Measurements from ENCODE around the gene PRSS53.
"Not testable (repeated sequence)": the region's sequence is repeated elsewhere in the genome, so short reads cannot be mapped to it uniquely, and the experiment has no call there.

PRSS53 gene

DNA sequence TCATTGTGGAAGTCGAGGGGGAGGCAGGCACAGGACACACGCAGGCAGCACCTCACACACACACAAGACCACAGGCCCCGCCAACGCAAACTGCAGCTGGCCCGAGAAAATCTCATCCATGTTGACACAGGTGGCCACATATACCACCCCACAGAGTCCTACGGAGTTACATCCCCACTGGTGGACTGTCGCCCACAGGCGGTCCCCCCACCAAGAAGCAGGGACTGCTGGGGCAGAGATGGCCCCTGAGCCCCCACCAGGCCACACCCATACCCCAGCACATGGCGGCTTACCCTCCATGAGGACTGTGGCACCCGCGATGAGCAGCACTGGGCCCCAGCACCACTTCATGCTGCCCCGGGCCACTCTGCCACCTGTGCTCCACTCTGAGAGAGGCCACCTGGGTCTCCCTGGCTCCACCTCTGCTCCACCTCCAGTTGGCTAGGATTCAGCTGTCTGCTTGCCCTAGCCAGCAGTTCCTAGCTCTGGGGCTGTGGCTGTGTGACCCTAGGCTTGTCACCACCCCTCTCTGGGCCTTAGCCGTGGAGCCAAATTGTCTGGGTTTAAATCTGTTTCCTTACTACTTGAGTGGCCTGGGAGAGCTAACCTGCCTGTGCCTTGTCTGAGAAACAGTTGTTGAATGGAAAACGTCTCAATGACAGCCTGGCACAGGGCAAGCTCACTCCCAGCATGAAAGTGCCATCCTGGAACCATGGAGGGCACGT lies at the start of gene PRSS53:
TSS of gene PRSS53 (minus strand) at position 485 of the 725 bp plus-strand sequence. CDS start at position 351, 134 bp downstream.
- no peaks in the 10 kb centered on the region for H3K27me3 Mint-ChIP-seq
- DNase-seq: no peak
- no peak within 1 kb of the TSS for H3K27ac Mint-ChIP-seq
- no peak within 1 kb of the TSS for H3K4me3 Mint-ChIP-seq
- H3K4me1 Mint-ChIP-seq (ENCODE audit: low read depth): peaks cover 18% of the 10 kb centered on the region
- H3K36me3 Mint-ChIP-seq (ENCODE audit: low read depth): peaks cover 70% of the 10 kb centered on the region
- no peaks in the 10 kb centered on the region for H3K9me3 Mint-ChIP-seq

DNA sequence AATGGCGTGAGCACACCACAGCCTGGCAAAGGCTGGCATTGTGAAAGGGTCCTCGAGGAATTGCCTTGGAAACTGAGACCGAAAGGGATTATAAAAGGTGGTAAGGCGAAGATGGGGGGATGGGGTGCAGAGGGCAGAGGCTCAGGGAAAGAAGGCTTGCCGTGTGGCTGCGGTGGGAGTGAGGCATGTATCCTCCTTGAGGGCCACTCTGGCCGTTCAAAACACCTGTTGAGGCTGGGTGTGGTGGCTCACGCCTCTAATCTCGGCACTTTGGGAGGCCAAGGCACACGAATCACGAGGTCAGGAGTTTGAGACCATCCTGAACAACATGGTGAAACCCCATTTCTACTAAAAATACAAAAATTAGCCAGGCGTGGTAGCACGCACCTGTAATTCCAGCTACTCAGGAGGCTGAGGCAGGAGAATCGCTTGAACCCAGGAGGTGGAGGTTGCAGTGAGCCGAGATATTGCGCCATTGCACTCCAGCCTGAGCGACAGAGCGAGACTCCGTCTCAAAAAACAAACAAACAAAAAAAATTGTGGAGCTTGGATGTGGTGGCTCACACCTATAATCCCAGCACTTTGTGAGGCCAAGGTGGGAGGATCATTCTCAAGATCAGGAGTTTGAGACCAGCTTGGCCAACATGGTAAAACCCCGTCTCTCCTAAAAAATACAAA lies 48.2 kb upstream of the PRSS53 start:
- peaks cover 16% of the 10 kb centered on the region for H3K36me3 Mint-ChIP-seq (ENCODE audit: low read depth)
- not testable (repeated sequence) for H3K27me3 Mint-ChIP-seq

DNA sequence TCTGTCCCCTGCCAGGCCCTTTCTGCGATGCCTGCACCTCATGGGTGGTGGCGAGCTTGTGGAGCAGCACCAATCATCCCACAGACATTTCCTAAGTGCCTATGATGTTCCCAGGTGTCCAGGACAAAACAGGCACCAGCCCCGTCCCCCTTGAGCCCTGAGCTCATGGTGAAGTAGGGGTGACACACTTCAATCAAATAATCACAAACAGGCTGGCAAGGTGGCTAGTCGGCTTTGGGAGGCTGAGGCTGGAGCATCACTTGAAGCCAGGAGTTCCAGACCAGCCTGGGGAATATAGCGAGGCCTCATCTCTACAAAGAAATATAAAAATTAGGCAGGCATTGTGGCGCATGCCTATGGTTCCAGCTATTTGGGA lies 47.5 kb upstream of the PRSS53 start:
- Mint-ChIP-seq H3K9me3 (no peaks in the 10 kb centered on the region), H3K4me3 (no peak overlapping the region), H3K27ac (no peak overlapping the region), H3K36me3 (ENCODE audit: low read depth) (peaks cover 23% of the 10 kb centered on the region), H3K4me1 (ENCODE audit: low read depth) (peaks cover under 1% of the 10 kb centered on the region), H3K27me3 (no peaks in the 10 kb centered on the region)
- DNase-seq: no peak

More for the DNA sequence above, 48.2 kb upstream of the PRSS53 start:
- H3K27ac Mint-ChIP-seq; H3K4me1 Mint-ChIP-seq (ENCODE audit: low read depth); H3K9me3 Mint-ChIP-seq; DNase-seq; H3K4me3 Mint-ChIP-seq: not testable (repeated sequence)

DNA sequence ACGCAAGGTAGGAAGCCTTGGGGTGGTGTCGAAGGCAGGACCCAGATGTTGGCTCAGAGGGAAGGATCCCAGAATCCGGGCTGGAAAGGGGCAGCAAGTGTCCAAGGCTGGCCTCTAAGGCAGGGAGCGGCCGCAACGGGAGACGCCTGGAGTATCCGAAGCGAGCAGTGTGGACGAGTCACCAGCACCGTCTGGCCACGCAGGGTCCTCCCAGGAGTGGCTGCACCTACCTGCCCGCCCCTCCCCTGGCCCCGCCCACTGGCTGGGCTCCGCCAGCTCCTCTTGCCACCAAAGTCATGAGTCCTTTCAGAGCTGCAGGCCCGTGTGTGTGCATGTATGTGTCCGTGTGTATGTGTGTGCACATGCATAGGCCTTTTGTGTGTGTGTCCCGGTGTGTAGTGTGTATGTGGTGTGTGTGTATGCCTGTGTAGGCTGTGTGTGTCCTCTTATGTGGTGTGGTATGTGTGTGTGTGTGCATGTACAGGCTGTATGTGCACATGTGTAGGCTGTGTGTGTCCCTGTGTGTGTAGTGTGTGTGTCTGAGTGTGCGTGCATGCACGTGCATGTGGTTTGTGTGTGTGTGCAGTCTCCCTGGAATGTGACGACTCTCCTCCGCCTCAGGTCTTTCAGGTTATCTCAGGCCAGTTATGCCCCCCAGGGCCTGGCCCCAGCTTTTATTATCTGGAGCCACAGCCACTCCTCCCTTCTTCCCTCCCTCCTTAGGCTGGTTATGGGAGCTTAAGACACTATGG lies 47.0 kb upstream of the PRSS53 start, which contains the start of gene PRSS8:
TSS of gene PRSS8 (minus strand) at position 193 of the 752 bp plus-strand sequence. CDS start 229 bp downstream, outside the sequence.
- H3K36me3 Mint-ChIP-seq (ENCODE audit: low read depth): peaks cover 28% of the 10 kb centered on the region
- no peak for DNase-seq
- no peaks in the 10 kb centered on the region for H3K9me3 Mint-ChIP-seq
- H3K4me1 Mint-ChIP-seq (ENCODE audit: low read depth): no peaks in the 10 kb centered on the region
- H3K4me3 Mint-ChIP-seq: no peak within 1 kb of the TSS
- H3K27me3 Mint-ChIP-seq: no peaks in the 10 kb centered on the region
- H3K27ac Mint-ChIP-seq: no peak within 1 kb of the TSS

DNA sequence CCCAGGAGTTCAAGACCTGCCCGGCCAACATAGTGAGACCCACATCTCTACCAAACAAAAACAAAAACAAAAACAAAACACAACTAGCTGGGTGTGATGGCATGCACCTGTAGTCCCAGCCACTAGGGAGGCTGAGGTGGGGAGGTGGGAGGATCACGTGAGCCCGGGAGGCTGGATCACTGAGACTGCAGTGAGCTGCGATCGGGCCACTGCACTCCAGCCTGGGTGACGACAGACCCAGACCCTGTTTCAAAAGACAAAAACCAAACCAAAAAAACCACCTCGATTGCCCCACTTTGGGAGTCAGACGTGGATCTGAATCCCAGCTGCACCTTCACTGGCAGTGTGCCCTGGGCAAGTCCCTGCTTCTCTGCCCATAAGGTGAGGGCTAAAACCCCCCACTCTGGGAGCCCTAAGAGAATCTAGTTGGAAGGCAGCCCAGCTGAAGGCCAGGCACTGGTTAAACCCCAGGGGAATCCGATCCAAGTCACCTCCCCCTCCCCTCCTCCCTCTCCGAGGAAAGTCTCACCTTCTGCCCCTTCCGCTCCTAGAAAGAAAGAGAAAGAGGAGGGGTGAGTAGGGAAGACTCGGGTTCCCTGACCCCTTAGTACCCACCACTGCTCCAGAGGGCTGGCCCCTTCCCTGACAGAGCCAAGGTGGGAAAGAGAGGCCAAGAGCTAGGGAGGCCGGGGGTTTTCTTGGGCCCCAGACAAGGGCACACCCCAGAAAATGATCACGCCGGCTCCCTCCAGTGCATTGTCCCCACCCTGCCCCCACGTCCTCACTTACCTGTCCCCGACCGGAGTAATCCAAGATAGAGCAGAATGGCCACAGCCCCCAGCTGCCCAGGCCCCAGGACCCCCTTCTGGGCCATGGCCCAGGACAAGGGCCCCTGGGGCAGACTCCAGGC lies 46.1 kb upstream of the PRSS53 start:
- DNase-seq: no peak
- no peaks in the 10 kb centered on the region for H3K4me1 Mint-ChIP-seq (ENCODE audit: low read depth)
- no peaks in the 10 kb centered on the region for H3K27me3 Mint-ChIP-seq
- H3K27ac Mint-ChIP-seq: no peak overlapping the region
- no peak overlapping the region for H3K4me3 Mint-ChIP-seq
- H3K36me3 Mint-ChIP-seq (ENCODE audit: low read depth): peaks cover 35% of the 10 kb centered on the region
- H3K9me3 Mint-ChIP-seq: no peaks in the 10 kb centered on the region

DNA sequence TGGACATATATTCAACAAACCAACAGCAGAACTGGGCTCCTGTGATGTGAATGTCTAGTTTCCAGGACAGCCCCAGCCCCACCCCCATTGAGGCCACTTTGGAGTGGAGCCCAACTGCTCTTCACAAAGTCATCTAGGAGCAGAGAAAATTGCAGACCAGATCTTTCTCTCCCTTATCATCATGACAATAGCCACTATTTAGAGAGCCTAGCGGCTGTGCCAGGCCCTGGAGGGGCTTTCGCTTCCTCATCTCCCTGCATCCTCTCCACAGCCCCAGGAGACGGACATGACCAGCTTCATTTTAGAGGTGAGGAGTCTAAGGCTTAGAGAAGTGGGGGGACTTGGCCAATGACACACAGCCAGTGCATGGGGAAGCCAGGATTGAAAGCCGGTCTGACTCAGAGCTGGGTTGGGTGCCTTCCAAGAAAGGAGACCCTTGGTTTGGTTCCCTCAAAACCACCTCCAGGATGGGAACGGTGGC lies 45.4 kb upstream of the PRSS53 start:
- Mint-ChIP-seq H3K9me3 (no peaks in the 10 kb centered on the region), H3K27me3 (no peaks in the 10 kb centered on the region), H3K36me3 (ENCODE audit: low read depth) (peaks cover 43% of the 10 kb centered on the region), H3K4me1 (ENCODE audit: low read depth) (no peaks in the 10 kb centered on the region), H3K4me3 (no peak overlapping the region), H3K27ac (peak overlapping the region; percentile 4)
- no peak for DNase-seq

DNA sequence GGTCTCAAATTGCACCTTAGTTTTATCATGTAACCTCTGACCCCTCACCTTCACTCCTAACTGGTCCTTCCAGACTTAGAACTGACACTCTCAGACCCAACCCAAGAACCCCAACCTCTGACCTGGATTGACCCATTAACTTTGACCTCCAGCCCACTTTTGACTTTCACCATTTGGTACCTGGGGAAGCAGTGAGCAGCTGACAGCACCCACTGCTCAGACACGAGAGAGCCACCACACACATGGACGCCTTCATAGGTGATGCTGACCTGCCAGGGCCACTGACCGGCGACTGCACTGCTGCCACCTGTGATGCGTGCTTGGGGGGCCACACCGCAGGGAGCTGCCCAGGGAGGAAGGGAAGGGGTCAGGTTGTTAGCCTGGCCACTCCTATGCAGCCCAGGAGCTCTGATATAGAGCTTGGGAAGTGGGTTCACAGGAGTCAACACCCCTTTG lies 44.3 kb upstream of the PRSS53 start:
- Mint-ChIP-seq H3K36me3 (ENCODE audit: low read depth) (peaks cover 52% of the 10 kb centered on the region), H3K27me3 (no peaks in the 10 kb centered on the region), H3K9me3 (no peaks in the 10 kb centered on the region), H3K27ac (no peak overlapping the region), H3K4me3 (no peak overlapping the region), H3K4me1 (ENCODE audit: low read depth) (peaks cover 2% of the 10 kb centered on the region)
- no peak for DNase-seq

DNA sequence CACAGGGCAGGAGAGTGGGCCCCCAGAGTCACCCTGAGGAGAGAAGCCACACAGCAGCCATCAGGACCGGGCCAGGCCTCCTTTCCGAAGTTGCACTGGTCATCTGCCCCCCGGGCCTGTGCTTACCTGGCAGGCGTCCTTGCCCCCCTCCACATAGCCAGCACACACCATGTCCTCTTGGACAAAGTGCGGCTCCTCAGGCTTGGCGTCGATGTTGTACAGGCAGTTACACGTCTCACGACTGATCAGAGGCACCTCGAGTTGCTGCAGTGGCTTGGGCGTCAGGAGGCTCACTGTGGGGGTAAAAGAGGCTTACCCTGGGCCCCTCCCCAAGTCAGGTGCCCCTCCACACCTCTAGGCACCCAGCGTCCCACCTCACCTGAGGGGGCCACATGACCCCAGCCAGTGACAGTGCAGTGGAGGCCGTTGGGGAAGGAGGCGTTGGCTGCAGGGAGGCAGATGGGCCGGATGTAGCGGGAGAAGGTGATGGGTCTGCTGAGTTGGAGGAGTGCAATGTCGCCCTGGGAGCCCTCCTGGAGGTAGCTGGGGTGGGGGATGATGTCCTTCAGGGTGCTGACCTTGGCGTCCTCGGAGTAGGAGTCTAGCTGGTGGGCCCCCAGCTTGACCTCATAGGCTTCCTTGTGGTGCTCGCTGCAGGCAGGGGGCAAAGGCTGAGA lies 43.7 kb upstream of the PRSS53 start:
- Mint-ChIP-seq H3K9me3 (no peaks in the 10 kb centered on the region), H3K27me3 (no peaks in the 10 kb centered on the region), H3K4me1 (ENCODE audit: low read depth) (peaks cover 2% of the 10 kb centered on the region), H3K4me3 (no peak overlapping the region), H3K27ac (no peak overlapping the region), H3K36me3 (ENCODE audit: low read depth) (peaks cover 58% of the 10 kb centered on the region)
- DNase-seq: no peak

DNA sequence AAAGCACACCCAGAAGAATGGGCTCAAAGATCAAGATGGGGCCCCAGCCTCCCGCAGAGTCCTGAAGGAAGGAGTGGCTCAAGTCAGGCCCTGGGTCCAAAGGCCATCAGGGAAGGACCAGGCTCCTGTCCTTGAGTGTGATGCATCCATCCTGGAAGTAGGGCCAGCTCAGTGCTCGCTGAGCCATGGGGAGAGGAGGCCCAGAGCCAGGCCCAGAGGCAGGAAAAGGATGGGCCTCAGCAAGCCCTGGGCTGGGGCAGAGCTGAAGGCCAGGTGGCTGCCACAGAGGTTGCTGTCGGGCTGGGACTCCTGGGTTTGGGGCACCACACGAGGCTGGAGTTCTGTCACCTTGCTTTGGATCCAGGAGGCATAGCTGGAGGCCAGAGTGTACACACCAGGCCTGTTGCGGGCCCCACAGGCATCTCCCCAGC lies 43.1 kb upstream of the PRSS53 start:
- H3K36me3 Mint-ChIP-seq (ENCODE audit: low read depth): peaks cover 64% of the 10 kb centered on the region
- H3K9me3 Mint-ChIP-seq: no peaks in the 10 kb centered on the region
- no peak for DNase-seq
- H3K4me3 Mint-ChIP-seq: no peak overlapping the region
- H3K27me3 Mint-ChIP-seq: no peaks in the 10 kb centered on the region
- no peak overlapping the region for H3K27ac Mint-ChIP-seq
- peaks cover 2% of the 10 kb centered on the region for H3K4me1 Mint-ChIP-seq (ENCODE audit: low read depth)

DNA sequence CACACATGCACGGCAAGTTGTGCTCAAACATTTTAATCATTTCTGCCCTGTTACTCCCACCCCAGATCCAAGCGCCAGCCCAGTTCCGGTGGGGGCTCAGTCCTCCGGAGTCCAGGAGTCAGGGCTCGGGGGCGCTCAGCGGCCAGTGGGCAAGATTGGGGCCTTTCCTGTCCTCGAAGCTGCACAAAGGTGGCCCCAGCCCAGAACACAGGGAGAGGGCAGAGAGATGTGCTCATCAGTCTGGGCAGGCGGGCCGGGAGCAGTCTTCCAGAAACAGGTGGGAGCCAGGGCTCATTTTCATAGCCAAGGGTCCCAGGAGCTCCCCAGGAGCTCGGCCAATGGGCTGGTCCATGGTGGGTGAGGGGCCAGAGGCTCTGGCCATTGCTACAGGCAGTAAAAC lies 42.7 kb upstream of the PRSS53 start:
- peaks cover 67% of the 10 kb centered on the region for H3K36me3 Mint-ChIP-seq (ENCODE audit: low read depth)

DNA sequence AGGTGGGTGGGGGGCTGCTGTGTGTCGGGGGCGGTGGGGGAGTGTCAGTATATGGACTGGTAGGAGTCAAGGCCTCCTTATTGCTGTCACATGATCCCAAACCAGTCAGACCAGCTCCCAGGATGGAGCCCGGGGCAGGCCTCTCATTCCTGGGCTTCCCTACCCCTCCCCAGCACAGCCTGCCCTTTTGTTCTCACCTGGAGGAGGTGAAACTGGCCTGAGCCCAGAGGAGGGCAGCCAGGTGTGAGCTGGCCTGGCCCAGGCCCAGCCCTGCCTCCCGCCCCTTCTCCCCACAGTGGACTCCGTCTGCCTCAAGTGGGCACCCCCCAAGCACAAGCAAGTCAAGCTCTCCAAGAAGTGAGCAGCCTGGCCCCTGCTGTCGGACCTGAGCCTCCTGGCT lies 42.2 kb upstream of the PRSS53 start:
- no peaks in the 10 kb centered on the region for H3K27me3 Mint-ChIP-seq
- no peaks in the 10 kb centered on the region for H3K9me3 Mint-ChIP-seq
- H3K36me3 Mint-ChIP-seq (ENCODE audit: low read depth): peaks cover 72% of the 10 kb centered on the region
- no peak overlapping the region for H3K4me3 Mint-ChIP-seq
- peaks cover 2% of the 10 kb centered on the region for H3K4me1 Mint-ChIP-seq (ENCODE audit: low read depth)
- no peak overlapping the region for H3K27ac Mint-ChIP-seq
- DNase-seq: no peak

More for the DNA sequence above, 42.7 kb upstream of the PRSS53 start:
- Mint-ChIP-seq H3K9me3 (no peaks in the 10 kb centered on the region), H3K4me1 (ENCODE audit: low read depth) (peaks cover 2% of the 10 kb centered on the region), H3K4me3 (no peak overlapping the region), H3K27me3 (no peaks in the 10 kb centered on the region), H3K27ac (no peak overlapping the region)
- DNase-seq: no peak

DNA sequence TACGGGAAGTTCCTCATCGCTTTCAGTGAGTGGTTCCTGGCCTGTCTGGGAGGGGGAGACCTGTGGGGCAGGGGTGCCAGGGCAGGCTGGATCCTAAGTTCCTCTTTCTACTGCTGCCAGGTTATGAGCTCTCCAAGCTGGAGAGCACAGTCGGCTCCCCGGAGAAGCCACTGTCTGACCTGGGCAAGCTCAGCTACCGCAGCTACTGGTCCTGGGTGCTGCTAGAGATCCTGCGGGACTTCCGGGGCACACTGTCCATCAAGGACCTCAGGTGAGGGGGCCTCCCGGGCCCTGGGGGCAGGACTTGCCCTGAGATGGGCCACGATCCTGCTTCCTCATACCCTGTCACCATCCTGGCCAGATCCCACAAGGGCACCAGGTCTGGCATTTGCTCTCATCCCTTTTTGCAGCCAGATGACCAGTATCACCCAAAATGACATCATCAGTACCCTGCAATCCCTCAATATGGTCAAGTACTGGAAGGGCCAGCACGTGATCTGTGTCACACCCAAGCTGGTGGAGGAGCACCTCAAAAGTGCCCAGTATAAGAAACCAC lies 41.7 kb upstream of the PRSS53 start:
- peaks cover 76% of the 10 kb centered on the region for H3K36me3 Mint-ChIP-seq (ENCODE audit: low read depth)

More for the DNA sequence above, 41.7 kb upstream of the PRSS53 start:
- H3K4me1 Mint-ChIP-seq (ENCODE audit: low read depth): peaks cover 2% of the 10 kb centered on the region
- no peak for DNase-seq
- H3K27ac Mint-ChIP-seq: no peak overlapping the region
- H3K27me3 Mint-ChIP-seq: no peaks in the 10 kb centered on the region
- H3K4me3 Mint-ChIP-seq: no peak overlapping the region
- H3K9me3 Mint-ChIP-seq: no peaks in the 10 kb centered on the region

All from activated T-cell treated with anti-CD3 and anti-CD28 coated beads, Interleukin-2, amount 50 U/mL, for 24 hours (primary cell).